Lower lobe of right lung (tissue), 2 donors: ENCODE measurements around the gene TMBIM4. TPM values are rescaled to one million over a fixed set of nuclear protein-coding genes. Genes with fewer than 3 reads are reported as not detected.
A peak's percentile ranks its signal among the peaks of the same experiment; 100 is the strongest.

Source experiments
- ATAC-seq, 2 donors: fragments of 200-7000 bp; cut with Tn5 transposase; one replicate each; pipeline ENCODE4 v1.9.1; 2020 to 2022; ENCODE audit warnings: mild to moderate bottlenecking in 2 of 2, moderate library complexity in 2 of 2
- DNase-seq: peaks from one replicate; pipeline ENCODE4 v3.0.0-alpha.2; 2020
- H3K27ac ChIP-seq: fragments of 200-600 bp; one replicate; pipeline ENCODE4 v1.8.0; 2022
- H3K27me3 ChIP-seq: fragments of 200-600 bp; one replicate; pipeline ENCODE4 v1.8.0; 2022; ENCODE audit warnings: low read depth
- H3K36me3 ChIP-seq: fragments of 200-600 bp; one replicate; pipeline ENCODE4 v1.8.0; 2022; ENCODE audit warnings: mild to moderate bottlenecking
- H3K4me1 ChIP-seq: fragments of 200-600 bp; one replicate; pipeline ENCODE4 v1.8.0; 2022
- H3K4me3 ChIP-seq: fragments of 200-600 bp; one replicate; pipeline ENCODE4 v1.8.0; 2022; ENCODE audit warnings: mild to moderate bottlenecking
- H3K9me3 ChIP-seq: fragments of 200-600 bp; one replicate; pipeline ENCODE4 v1.8.0; 2022
- CTCF ChIP-seq: fragments of 200-600 bp; IDR thresholded peaks from one replicate; pipeline ENCODE4 v1.8.0; 2022; ENCODE audit warnings: antibody characterized with exemption, mild to moderate bottlenecking
- intact Hi-C: fragments of 100-400 bp; cut with DNase I; formaldehyde crosslinking; loops from one replicate; pipeline ENCODE4 v1.11.0; 2022
- total RNA-seq: library from RNA; stranded (reverse); fragmentation: NEBNext Ultra II Directional; extraction: Animal tissue kit (Norgen Biotek cat#: 25700); gene quantifications from one replicate; pipeline ENCODE4 v1.2.1, GENCODE V29; 2021
- donor health status: DM: no; HTN: yes; CAD: no; lungs with severe emphysema.

The TMBIM4 gene
- total RNA-seq, 1 donor from 2014 or later = 174 TPM

DNA sequence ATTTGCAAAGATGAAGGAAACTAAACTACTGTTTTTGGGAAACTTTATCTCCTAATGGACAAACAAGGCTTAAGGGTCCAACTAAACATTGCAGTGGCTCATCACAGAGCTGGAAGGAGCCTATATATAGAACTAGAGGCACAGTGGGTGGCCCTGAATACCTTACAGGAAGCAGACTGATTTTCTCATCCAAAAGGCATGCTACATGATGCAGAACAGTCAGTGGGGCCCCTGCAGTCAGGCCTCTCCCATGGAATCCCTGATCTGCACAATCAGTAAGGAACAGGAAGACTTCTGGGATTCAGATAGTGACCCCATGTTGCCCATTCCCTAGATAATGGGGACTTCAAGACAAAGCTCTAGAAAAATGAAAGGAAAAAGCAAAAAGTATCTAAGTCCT is 37.4 kb downstream of the TMBIM4 start:
- H3K27me3 ChIP-seq = no peaks in the 10 kb centered on the region
- ATAC-seq (no peak), DNase-seq (no peak)
- no peak overlapping the region for H3K27ac ChIP-seq
- H3K4me3 ChIP-seq = no peak overlapping the region
- no peaks in the 10 kb centered on the region for H3K9me3 ChIP-seq
- no peak for TF ChIP-seq CTCF
- peaks cover 27% of the 10 kb centered on the region for H3K36me3 ChIP-seq
- peaks cover 30% of the 10 kb centered on the region for H3K4me1 ChIP-seq
- intact Hi-C loops = no loop called here

GRCh38 chr12:66131067-66131688 is 38.6 kb downstream of the TMBIM4 start:
- peak overlapping the region; percentile 77 for H3K4me3 ChIP-seq
- DNase-seq (no peak), ATAC-seq (peak in 1 of 2 donors; percentile 15)
- no peaks in the 10 kb centered on the region for H3K27me3 ChIP-seq
- peaks cover 27% of the 10 kb centered on the region for H3K36me3 ChIP-seq
- H3K9me3 ChIP-seq = no peaks in the 10 kb centered on the region
- H3K27ac ChIP-seq = peak overlapping the region; percentile 74
- intact Hi-C loops = no loop called here
- peaks cover 30% of the 10 kb centered on the region for H3K4me1 ChIP-seq
- TF ChIP-seq CTCF = no peak

GRCh38 chr12:66130267-66131066 is 39.3 kb downstream of the TMBIM4 start, which contains the start of gene LLPH:
Gene LLPH, minus strand, starts transcription at chr12:66130750. Its CDS starts 1,644 bp downstream, at chr12:66129106.
- intact Hi-C loops = no loop called here
- H3K27ac ChIP-seq = peak within 1 kb of the TSS; percentile 74
- peak; percentile 98 to 100 for ATAC-seq
- H3K4me3 ChIP-seq = peak within 1 kb of the TSS; percentile 77
- no peaks in the 10 kb centered on the region for H3K27me3 ChIP-seq
- no peaks in the 10 kb centered on the region for H3K9me3 ChIP-seq
- H3K36me3 ChIP-seq = peaks cover 31% of the 10 kb centered on the region
- no peak for TF ChIP-seq CTCF
- peaks cover 30% of the 10 kb centered on the region for H3K4me1 ChIP-seq
- DNase-seq = peak; percentile 96

GRCh38 chr12:66129934-66130266 is 39.9 kb downstream of the TMBIM4 start:
- intact Hi-C loops = no loop called here
- no peaks in the 10 kb centered on the region for H3K9me3 ChIP-seq

GRCh38 chr12:66127650-66128049 is 42.1 kb downstream of the TMBIM4 start:
- DNase-seq = no peak
- peaks cover 30% of the 10 kb centered on the region for H3K4me1 ChIP-seq
- peaks cover 60% of the 10 kb centered on the region for H3K36me3 ChIP-seq
- no peak overlapping the region for H3K4me3 ChIP-seq
- intact Hi-C loops = no loop called here
- no peaks in the 10 kb centered on the region for H3K27me3 ChIP-seq
- no peak for ATAC-seq
- H3K27ac ChIP-seq = no peak overlapping the region
- no peak for TF ChIP-seq CTCF
- no peaks in the 10 kb centered on the region for H3K9me3 ChIP-seq

More at GRCh38 chr12:66129934-66130266, 39.9 kb downstream of the TMBIM4 start:
- ATAC-seq = peak; percentile 21 to 58
- Histone ChIP-seq H3K27ac (peak overlapping the region; percentile 74), H3K27me3 (no peaks in the 10 kb centered on the region), H3K4me1 (peaks cover 30% of the 10 kb centered on the region), H3K36me3 (peaks cover 37% of the 10 kb centered on the region), H3K4me3 (peak overlapping the region; percentile 77)
- no peak for TF ChIP-seq CTCF
- no peak for DNase-seq
